Measurements from ENCODE around the gene PSRC1. TPM values are rescaled to one million over a fixed set of nuclear protein-coding genes. Genes with fewer than 3 reads are reported as not detected.
A peak's percentile ranks its signal among the peaks of the same experiment; 100 is the strongest.

PSRC1 gene
- total RNA-seq, 1 donor from 2014 or later, result 8.2 TPM

DNA sequence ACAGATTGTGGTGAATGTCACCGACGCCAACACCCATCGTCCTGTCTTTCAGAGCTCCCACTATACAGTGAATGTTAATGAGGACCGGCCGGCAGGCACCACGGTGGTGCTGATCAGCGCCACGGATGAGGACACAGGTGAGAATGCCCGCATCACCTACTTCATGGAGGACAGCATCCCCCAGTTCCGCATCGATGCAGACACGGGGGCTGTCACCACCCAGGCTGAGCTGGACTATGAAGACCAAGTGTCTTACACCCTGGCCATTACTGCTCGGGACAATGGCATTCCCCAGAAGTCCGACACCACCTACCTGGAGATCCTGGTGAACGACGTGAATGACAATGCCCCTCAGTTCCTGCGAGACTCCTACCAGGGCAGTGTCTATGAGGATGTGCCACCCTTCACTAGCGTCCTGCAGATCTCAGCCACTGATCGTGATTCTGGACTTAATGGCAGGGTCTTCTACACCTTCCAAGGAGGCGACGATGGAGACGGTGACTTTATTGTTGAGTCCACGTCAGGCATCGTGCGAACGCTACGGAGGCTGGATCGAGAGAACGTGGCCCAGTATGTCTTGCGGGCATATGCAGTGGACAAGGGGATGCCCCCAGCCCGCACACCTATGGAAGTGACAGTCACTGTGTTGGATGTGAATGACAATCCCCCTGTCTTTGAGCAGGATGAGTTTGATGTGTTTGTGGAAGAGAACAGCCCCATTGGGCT, 30.6 kb downstream of the PSRC1 start:
- Histone ChIP-seq H3K27me3 (ENCODE audit: control insufficient read depth, insufficient read depth, low read length) (no peaks in the 10 kb centered on the region), H3K4me3 (ENCODE audit: low read depth, low read length) (no peak overlapping the region), H3K36me3 (ENCODE audit: control insufficient read depth, insufficient read depth, low read length) (no peaks in the 10 kb centered on the region)
- no peak for DNase-seq (ENCODE audit: low read depth)
- TF ChIP-seq, protein P1, sequence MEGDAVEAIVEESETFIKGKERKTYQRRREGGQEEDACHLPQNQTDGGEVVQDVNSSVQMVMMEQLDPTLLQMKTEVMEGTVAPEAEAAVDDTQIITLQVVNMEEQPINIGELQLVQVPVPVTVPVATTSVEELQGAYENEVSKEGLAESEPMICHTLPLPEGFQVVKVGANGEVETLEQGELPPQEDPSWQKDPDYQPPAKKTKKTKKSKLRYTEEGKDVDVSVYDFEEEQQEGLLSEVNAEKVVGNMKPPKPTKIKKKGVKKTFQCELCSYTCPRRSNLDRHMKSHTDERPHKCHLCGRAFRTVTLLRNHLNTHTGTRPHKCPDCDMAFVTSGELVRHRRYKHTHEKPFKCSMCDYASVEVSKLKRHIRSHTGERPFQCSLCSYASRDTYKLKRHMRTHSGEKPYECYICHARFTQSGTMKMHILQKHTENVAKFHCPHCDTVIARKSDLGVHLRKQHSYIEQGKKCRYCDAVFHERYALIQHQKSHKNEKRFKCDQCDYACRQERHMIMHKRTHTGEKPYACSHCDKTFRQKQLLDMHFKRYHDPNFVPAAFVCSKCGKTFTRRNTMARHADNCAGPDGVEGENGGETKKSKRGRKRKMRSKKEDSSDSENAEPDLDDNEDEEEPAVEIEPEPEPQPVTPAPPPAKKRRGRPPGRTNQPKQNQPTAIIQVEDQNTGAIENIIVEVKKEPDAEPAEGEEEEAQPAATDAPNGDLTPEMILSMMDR (IDR thresholded peaks at IDR 0.05; ENCODE audit: insufficient read depth, low read length, poor library complexity, severe bottlenecking), result no peak

DNA sequence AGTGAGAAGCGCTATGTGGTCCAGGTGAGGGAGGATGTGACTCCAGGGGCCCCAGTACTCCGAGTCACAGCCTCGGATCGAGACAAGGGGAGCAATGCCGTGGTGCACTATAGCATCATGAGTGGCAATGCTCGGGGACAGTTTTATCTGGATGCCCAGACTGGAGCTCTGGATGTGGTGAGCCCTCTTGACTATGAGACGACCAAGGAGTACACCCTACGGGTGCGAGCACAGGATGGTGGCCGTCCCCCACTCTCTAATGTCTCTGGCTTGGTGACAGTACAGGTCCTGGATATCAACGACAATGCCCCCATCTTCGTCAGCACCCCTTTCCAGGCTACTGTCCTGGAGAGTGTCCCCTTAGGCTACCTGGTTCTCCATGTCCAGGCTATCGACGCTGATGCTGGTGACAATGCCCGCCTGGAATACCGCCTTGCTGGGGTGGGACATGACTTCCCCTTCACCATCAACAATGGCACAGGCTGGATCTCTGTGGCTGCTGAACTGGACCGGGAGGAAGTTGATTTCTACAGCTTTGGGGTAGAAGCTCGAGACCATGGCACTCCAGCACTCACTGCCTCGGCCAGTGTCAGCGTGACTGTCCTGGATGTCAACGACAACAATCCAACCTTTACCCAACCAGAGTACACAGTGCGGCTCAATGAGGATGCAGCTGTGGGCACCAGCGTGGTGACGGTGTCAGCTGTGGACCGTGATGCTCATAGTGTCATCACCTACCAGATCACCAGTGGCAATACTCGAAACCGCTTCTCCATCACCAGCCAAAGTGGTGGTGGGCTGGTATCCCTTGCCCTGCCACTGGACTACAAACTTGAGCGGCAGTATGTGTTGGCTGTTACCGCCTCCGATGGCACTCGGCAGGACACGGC, 31.4 kb downstream of the PSRC1 start:
- TF ChIP-seq, protein P1 (IDR thresholded peaks at IDR 0.05; ENCODE audit: insufficient read depth, low read length, poor library complexity, severe bottlenecking), result no peak
- Histone ChIP-seq H3K4me3 (ENCODE audit: low read depth, low read length) (no peak overlapping the region), H3K27me3 (ENCODE audit: control insufficient read depth, insufficient read depth, low read length) (no peaks in the 10 kb centered on the region), H3K36me3 (ENCODE audit: control insufficient read depth, insufficient read depth, low read length) (no peaks in the 10 kb centered on the region)
- DNase-seq (ENCODE audit: low read depth), result no peak

DNA sequence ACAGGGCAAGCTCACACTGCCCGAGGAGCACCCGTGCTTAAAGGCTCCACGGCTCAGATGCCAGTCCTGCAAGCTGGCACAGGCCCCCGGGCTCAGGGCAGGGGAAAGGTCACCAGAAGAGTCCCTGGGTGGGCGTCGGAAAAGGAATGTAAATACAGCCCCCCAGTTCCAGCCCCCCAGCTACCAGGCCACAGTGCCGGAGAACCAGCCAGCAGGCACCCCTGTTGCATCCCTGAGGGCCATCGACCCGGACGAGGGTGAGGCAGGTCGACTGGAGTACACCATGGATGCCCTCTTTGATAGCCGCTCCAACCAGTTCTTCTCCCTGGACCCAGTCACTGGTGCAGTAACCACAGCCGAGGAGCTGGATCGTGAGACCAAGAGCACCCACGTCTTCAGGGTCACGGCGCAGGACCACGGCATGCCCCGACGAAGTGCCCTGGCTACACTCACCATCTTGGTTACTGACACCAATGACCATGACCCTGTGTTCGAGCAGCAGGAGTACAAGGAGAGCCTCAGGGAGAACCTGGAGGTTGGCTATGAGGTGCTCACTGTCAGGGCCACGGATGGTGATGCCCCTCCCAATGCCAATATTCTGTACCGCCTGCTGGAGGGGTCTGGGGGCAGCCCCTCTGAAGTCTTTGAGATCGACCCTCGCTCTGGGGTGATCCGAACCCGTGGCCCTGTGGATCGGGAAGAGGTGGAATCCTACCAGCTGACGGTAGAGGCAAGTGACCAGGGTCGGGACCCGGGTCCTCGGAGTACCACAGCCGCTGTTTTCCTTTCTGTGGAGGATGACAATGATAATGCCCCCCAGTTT, 32.3 kb downstream of the PSRC1 start:
- Histone ChIP-seq H3K36me3 (ENCODE audit: control insufficient read depth, insufficient read depth, low read length) (no peaks in the 10 kb centered on the region), H3K27me3 (ENCODE audit: control insufficient read depth, insufficient read depth, low read length) (no peaks in the 10 kb centered on the region), H3K4me3 (ENCODE audit: low read depth, low read length) (peak overlapping the region; percentile 57)
- no peak for DNase-seq (ENCODE audit: low read depth)
- TF ChIP-seq, protein P1 (IDR thresholded peaks at IDR 0.05; ENCODE audit: insufficient read depth, low read length, poor library complexity, severe bottlenecking), result no peak

DNA sequence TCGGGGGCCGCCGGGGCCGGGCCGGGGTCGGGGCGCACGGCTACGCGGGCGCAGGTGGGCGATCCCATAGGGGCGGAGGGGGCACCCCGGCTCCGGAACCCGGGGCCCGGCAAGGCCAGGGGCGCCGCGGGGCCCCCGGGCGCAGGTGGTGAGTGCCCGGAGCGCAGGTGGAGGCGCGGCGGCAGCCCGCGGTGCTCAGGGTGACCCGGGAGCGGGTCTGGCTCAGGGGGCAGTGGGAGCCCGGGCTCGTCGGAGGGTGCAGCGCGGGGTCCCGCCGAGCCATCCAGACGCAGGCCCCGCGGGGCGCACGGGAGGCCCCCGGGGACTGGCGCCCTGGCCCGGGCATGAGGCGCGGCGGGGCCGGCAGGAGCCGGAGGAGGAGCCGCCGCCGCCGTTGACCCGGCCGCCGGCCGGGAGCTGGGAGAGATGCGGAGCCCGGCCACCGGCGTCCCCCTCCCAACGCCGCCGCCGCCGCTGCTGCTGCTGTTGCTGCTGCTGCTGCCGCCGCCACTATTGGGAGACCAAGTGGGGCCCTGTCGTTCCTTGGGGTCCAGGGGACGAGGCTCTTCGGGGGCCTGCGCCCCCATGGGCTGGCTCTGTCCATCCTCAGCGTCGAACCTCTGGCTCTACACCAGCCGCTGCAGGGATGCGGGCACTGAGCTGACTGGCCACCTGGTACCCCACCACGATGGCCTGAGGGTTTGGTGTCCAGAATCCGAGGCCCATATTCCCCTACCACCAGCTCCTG, 33.1 kb downstream of the PSRC1 start:
- TF ChIP-seq, protein P1 (IDR thresholded peaks at IDR 0.05; ENCODE audit: insufficient read depth, low read length, poor library complexity, severe bottlenecking), result no peak
- DNase-seq (ENCODE audit: low read depth), result no peak

More for the DNA sequence above, 33.1 kb downstream of the PSRC1 start:
- Histone ChIP-seq H3K4me3 (ENCODE audit: low read depth, low read length) (peak overlapping the region; percentile 57), H3K27me3 (ENCODE audit: control insufficient read depth, insufficient read depth, low read length) (no peaks in the 10 kb centered on the region), H3K36me3 (ENCODE audit: control insufficient read depth, insufficient read depth, low read length) (no peaks in the 10 kb centered on the region)
